ENCODE data around the gene FIGN.

DNA sequence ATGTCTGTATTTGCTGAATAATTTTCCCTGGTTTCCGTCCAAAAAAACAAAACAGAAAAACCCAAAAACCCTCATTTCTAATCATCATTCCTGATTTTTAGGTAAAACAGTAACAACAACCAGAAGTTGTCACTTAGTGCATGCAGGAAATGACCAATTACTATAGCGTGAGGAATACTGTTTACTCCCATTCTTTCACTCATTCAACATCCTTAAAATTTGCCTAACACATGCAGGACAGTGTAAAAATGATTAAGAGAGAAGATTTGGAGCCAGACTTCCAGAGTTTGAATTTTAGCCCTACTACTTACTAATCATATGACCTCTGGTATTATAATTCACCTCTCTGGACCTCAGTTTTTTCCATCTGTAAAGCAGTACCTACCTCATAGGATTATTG, 83.1 kb downstream of the FIGN start:
- TF ChIP-seq, protein P1, sequence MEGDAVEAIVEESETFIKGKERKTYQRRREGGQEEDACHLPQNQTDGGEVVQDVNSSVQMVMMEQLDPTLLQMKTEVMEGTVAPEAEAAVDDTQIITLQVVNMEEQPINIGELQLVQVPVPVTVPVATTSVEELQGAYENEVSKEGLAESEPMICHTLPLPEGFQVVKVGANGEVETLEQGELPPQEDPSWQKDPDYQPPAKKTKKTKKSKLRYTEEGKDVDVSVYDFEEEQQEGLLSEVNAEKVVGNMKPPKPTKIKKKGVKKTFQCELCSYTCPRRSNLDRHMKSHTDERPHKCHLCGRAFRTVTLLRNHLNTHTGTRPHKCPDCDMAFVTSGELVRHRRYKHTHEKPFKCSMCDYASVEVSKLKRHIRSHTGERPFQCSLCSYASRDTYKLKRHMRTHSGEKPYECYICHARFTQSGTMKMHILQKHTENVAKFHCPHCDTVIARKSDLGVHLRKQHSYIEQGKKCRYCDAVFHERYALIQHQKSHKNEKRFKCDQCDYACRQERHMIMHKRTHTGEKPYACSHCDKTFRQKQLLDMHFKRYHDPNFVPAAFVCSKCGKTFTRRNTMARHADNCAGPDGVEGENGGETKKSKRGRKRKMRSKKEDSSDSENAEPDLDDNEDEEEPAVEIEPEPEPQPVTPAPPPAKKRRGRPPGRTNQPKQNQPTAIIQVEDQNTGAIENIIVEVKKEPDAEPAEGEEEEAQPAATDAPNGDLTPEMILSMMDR (IDR thresholded peaks at IDR 0.05) = no peak
- TF ChIP-seq EZH2 (IDR thresholded peaks at IDR 0.05; ENCODE audit: borderline replicate concordance, insufficient read depth, low read depth, low read length, poor library complexity, severe bottlenecking) = no peak
